ENCODE data around the gene YAP1.

GRCh38 chr11:102154806-102155205, 44.6 kb downstream of the YAP1 start:
- TF ChIP-seq EZH2 (IDR thresholded peaks at IDR 0.05), result no peak
- no peak for TF ChIP-seq POLR2AphosphoS5 (IDR thresholded peaks at IDR 0.05; ENCODE audit: borderline replicate concordance, low read depth, low read length)
